Nephron (organoid): ENCODE results near the gene TMEM45B.
A peak's percentile ranks its signal among the peaks of the same experiment; 100 is the strongest.

Source experiments
- H3K27ac Mint-ChIP-seq, 3 experiments: 2 replicates each; pipeline ENCODE4 v1.8.0; 2020; ENCODE audit warnings: mixed read lengths in 3 of 3, mild to moderate bottlenecking in 2 of 3, moderate library complexity in 1 of 3
- H3K27me3 Mint-ChIP-seq: 2 replicates; pipeline ENCODE4 v1.8.0; 2021; ENCODE audit warnings: low read depth, mild to moderate bottlenecking, moderate library complexity, mixed read lengths
- H3K36me3 Mint-ChIP-seq: 2 replicates; pipeline ENCODE4 v1.8.0; 2020; ENCODE audit warnings: low read depth, mixed read lengths
- H3K4me1 Mint-ChIP-seq: 2 replicates; pipeline ENCODE4 v1.8.0; 2020; ENCODE audit warnings: mixed read lengths
- H3K4me3 Mint-ChIP-seq, 3 experiments: 2 replicates each; pipeline ENCODE4 v1.8.0; 2020; ENCODE audit warnings: mild to moderate bottlenecking in 3 of 3, mixed read lengths in 3 of 3, moderate library complexity in 2 of 3
- H3K9me3 Mint-ChIP-seq: 2 replicates; pipeline ENCODE4 v1.8.0; 2020; ENCODE audit warnings: mixed read lengths
- CTCF ChIP-seq, 3 experiments: fragments of 200-600 bp; sonication (generic); IDR thresholded peaks; one replicate each; pipeline ENCODE4 v1.5.0; 2021; ENCODE audit warnings: antibody characterized with exemption in 3 of 3; ENCODE audit not compliant: unreplicated experiment in 3 of 3

TMEM45B gene

GRCh38 chr11:129815596-129816461, at the start of gene TMEM45B:
Gene TMEM45B, plus strand, starts transcription at chr11:129815848. Its CDS starts 36,635 bp downstream, at chr11:129852483.
- peak within 1 kb of the TSS; percentile 70 to 79 (median 78) for H3K4me3 Mint-ChIP-seq
- no peaks in the 10 kb centered on the region for H3K4me1 Mint-ChIP-seq
- H3K27me3 Mint-ChIP-seq = peaks cover 72% of the 10 kb centered on the region
- no peak within 1 kb of the TSS for H3K27ac Mint-ChIP-seq
- TF ChIP-seq CTCF (IDR thresholded peaks at IDR 0.05; ENCODE audit: unreplicated experiment in 3 of 3) = no peak
- H3K9me3 Mint-ChIP-seq = peaks cover 14% of the 10 kb centered on the region
- H3K36me3 Mint-ChIP-seq = no peaks in the 10 kb centered on the region

- H3K27me3 Mint-ChIP-seq = peaks cover 10% of the 10 kb centered on the region
- peaks cover 15% of the 10 kb centered on the region for H3K9me3 Mint-ChIP-seq
- peak; percentile 39 to 58 (median 57) for TF ChIP-seq CTCF (IDR thresholded peaks at IDR 0.05; ENCODE audit: unreplicated experiment in 3 of 3)
- H3K4me3 Mint-ChIP-seq = no peak overlapping the region
- H3K27ac Mint-ChIP-seq = no peak overlapping the region
- H3K36me3 Mint-ChIP-seq = no peaks in the 10 kb centered on the region
- no peaks in the 10 kb centered on the region for H3K4me1 Mint-ChIP-seq
Measured at GRCh38 chr11:129766898-129767604, 48.6 kb upstream of the TMEM45B start.

GRCh38 chr11:129767827-129768226, 47.8 kb upstream of the TMEM45B start:
- TF ChIP-seq CTCF (IDR thresholded peaks at IDR 0.05; ENCODE audit: unreplicated experiment in 3 of 3) = no peak
- no peaks in the 10 kb centered on the region for H3K36me3 Mint-ChIP-seq
- peaks cover 10% of the 10 kb centered on the region for H3K27me3 Mint-ChIP-seq
- peaks cover 15% of the 10 kb centered on the region for H3K9me3 Mint-ChIP-seq
- no peak overlapping the region for H3K27ac Mint-ChIP-seq
- H3K4me1 Mint-ChIP-seq = no peaks in the 10 kb centered on the region
- H3K4me3 Mint-ChIP-seq = no peak overlapping the region

- Mint-ChIP-seq H3K36me3 (no peaks in the 10 kb centered on the region), H3K4me3 (no peak overlapping the region), H3K4me1 (no peaks in the 10 kb centered on the region), H3K27ac (peak overlapping the region; percentile 22 to 53 (median 49)), H3K9me3 (peaks cover 15% of the 10 kb centered on the region), H3K27me3 (peaks cover 10% of the 10 kb centered on the region)
- no peak for TF ChIP-seq CTCF (IDR thresholded peaks at IDR 0.05; ENCODE audit: unreplicated experiment in 3 of 3)
Measured at GRCh38 chr11:129768356-129768755, 47.3 kb upstream of the TMEM45B start.

GRCh38 chr11:129769059-129769458, 46.6 kb upstream of the TMEM45B start:
- no peaks in the 10 kb centered on the region for H3K36me3 Mint-ChIP-seq
- no peak overlapping the region for H3K4me3 Mint-ChIP-seq
- no peak for TF ChIP-seq CTCF (IDR thresholded peaks at IDR 0.05; ENCODE audit: unreplicated experiment in 3 of 3)
- H3K9me3 Mint-ChIP-seq = peaks cover 18% of the 10 kb centered on the region
- H3K27ac Mint-ChIP-seq = no peak overlapping the region
- H3K4me1 Mint-ChIP-seq = no peaks in the 10 kb centered on the region
- peaks cover 10% of the 10 kb centered on the region for H3K27me3 Mint-ChIP-seq
